Measurements from ENCODE around the gene OR2V2.

The OR2V2 gene

DNA sequence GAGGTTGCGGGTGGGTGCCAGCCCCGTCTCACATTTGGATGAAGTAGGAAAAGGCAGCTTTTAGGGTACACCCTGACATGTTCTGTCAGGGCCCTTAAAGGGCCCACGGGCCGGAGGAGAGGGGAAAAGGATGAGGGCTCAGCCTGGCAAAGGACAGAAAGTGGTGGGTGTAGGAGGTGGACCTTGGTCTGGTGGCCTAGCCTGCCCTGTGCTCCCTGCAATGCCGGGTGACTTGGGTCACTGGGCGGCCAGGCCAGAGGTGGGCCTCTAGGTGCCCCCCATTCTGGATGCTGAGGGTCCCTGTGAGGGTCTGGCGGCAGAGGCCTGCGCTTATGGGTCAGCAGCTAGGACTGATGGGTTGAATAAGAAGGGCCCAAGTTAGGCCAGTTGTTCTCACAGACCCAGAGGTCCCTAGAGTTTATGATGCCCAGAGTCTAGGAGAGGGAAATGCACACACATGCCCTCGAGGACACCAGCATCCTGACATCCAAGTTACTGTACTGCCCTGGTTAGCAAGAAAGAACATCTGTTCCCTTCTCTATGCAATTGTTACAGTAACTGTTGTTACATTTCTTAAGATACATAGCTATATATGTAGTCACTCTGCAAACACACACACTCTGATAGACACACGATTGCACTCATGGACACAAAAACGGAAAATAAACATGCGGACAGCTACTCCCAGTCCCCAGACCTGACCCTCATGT lies 45.1 kb downstream of the OR2V2 start:
- no peak for DNase-seq

DNA sequence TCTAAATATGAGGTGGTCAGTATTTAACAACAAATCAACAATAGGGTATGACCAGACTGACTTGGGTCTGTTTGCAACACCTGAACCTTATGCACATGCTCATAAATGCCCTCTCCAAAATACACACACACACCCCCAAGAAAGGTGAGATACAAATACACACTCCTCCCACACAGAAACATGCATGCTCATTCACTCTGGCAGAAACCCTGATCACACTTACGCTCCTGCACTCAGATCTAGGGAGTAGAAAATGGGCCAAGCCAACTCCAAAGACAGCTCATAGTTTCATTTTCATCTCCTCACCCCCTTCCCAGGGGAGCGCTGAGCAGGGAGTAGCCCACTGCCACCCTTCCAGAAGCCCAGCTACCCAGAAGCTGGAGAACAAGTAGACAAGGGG lies 46.3 kb downstream of the OR2V2 start:
- DNase-seq: no peak

DNA sequence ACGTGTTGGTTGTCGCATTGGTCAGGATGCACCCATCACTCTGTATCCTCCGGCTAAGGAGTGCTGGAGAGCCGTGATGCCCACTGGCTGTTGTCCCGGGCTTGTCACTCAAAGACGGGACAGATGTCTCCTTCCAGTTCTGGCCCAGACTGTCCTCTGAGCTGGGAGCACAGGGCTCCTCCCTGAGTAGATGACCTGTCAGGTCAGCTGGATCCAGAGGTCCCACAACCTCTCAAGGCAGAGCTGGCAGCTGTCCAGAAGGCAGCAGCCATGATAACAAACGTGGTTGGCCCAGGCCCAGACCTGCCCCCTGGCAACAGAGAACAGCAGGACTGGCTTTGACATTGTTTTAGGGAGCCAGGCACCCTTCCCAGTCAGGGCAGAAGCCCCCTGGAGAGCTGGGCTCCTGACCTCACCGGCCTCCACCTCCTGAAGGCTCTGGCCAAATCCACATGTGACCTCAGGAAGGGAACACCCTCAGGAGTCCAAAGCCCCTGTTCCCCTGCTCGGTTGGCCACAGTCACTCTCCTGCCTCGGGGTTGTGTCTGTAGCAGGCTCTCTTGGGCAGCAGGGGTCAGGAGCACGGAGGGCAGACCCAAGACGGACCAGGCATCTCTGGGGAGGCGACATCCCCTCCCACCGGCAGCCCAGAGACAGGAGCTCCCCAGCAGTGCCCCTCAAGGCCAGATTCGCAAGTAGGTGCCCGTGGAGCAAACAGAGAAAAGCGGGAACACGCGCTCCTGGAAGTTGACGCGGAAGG lies 47.3 kb downstream of the OR2V2 start:
- peak; percentile 75 for DNase-seq

DNA sequence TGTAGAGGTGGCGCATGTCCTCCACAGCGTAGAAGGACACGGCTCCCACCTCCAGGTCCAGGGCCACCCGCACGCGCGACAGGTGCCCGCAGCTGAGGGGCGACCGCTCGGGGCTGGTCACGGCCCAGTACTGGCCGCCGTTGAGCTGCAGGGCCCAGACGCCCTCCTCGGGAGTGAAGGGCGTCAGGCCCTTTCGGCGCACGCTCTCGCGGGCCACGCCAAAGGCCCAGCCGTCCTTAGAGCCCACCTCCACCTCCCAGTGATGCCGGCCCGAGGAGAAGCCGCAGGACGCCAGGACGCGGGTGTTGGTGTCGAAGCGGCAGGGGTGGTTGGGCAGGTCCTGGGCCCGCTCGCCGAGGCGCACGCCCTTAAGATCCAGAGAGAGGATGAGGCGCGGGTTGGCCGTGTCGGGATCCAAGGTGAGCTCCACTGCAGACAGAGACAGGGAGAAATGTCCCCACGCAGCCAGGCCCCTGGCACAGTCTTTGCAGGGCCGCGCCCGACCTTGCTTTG lies 47.9 kb downstream of the OR2V2 start:
- DNase-seq: no peak

DNA sequence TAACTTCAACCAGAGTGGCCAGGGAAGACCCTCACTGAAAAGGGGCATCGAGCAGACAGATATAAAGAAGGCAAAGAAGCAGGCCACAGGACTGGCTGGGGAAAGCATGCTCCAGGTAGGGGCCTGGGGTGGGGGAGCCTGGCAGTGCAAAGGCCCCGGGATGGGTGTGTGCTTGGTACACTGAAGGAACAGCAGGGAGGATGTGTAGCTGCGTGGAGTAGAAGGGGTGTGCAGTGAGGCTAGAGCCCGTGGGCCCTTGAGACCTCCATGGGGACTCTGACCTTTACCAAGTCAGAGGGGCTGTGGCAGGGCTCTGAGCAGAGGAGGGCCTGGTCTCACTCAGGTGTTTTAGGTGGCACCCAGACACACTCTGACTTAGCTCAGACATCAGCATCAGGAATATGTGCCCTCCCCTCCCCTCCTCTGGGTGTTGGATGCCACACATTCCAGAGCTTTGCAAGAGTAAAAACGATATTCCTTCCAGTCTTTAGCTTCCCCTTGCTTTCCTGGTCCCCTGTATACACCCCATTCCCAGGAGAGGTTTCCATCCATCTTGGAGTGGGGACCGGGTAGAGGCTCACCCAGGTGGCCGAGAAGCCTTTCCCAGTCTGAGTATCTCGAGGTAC lies 50.1 kb downstream of the OR2V2 start:
- no peak for DNase-seq

DNA sequence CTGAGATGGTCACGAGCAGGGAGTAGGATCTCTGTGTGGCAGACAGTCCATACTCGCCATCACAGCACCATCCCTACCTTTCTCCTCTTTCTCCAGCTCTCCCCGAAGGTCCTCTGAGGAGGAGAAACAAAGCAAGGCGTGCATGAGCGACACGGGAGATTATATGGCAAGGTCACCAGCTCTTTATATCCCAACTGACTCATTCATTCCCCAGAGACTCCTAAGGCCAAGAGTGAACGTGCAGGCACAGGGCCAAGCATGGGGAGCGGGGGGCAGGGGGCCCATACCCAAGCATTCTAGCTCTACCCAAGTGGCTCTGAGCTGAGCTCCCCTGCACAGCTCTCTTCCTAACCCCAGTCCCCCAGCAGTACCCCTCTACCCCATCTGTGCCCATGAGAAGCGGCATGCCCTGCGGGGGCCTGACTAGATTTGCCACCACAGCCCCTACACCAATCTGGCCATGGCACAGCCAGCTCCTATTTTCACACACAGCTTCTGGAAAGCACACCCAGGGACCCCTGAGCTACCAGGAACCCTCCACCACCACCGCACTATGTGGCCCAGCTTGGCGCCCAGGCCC lies 50.8 kb downstream of the OR2V2 start:
- no peak for DNase-seq

DNA sequence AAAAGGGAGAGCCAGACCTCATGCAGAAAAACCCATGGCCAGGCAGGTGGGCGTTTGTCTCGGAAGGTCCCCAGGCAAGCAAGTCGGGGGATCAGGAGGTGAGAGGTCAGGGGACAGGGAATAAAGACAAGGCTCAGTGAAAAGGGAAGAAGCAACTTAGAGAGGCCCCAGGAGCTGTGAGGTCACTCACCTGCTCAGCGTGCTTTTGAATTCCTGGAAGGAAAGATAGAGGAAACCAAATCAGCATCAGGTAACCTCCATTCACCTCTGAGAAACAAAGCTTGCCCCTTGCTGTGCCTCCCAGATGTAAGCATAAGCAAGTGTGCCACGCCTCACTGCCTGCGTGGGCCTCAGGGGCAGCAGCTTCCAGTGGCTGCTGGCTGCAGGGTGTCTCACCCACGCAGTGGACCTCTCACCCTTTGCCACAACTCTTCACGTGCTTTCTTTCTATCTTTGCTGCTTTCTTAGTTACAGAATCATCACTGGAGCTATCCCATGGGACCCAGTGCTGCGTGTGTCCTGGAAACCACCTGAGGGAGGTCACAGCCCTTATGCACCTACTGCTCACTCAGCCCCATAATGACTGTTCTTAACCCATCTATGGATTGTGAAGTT lies 51.6 kb downstream of the OR2V2 start:
- DNase-seq: no peak

DNA sequence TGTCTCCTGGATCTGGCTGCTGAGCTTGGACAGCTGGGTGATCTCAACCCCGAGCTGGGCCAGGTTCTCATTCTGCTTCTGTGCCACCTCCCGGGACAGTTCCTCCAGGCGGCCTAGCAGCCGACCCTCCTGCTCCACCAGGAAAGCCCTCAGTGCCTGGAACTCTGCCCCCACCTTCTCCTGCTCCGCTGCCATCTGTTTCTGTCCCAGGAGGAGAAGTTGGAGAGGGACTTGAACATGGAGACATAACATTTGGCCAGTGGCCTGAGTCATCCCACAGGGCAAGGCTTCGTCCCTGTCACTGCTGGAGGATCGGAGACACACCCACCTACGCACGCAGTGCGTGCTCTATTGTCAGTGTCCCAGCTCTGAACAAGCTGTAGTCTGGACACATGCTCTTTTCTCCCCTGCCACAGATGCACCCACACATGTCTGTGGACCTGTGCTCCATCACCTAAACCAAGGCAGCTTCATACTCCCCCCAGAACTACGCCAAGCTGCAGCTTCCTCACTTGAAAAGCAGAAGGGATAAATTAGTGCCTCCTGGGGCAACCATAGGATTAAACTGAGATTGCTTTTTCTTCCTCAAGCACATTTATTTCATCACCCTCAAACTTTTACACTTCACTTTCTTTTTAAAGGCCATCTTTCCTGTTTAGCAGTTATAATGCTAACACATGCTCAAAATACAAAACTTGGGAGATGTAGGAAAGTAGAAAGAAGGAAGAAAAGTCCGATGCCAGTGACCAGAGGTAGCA lies 52.7 kb downstream of the OR2V2 start:
- no peak for DNase-seq

DNA sequence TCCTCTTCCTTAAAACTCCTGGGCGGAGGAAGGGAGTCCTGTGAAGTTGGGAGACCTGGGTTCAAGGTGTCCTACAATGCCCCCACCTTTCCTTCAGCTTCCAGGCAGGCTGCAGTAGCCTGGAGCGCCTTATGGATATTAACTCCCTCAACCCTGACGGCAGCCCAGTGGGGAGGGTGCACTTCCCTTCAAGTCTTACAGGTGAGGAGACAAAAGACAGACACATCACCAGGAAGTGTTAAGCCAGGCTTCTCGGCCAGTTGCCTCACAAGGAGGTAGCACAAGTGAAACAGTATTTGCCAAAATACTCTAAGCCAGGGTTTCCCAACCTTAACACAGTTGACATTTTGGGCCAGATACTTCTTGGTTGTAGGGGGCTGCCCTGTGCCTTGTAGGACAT lies 53.4 kb downstream of the OR2V2 start:
- DNase-seq: no peak

DNA sequence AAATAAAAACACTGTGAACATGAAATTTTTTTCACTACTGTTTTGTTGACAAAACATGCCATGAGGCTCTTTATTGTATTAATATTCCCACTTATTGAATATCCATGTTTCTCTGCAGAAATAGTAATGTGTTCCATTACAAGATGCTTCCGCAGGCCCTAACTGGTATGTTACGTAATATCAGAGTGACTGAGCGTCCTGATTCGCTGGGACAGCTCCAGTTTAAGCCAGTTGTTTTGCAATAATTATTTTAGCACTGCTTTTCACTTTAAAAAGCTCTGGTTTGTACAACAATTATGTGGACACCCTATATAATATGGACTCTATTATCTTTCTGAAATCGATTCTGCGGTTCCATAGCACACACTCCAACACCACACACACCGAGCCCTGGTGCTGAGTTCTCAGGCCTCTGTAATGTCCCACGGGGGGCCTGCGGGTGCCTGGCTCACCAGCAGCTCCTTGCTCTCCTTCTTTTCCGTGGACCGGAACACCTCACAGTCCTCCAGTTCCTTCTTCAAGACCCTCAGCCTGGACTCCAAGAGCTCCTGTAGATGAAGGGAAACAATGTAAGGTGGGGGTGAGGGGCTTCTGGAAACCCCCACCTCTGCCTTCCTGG lies 55.8 kb downstream of the OR2V2 start:
- DNase-seq: peak; percentile 56

DNA sequence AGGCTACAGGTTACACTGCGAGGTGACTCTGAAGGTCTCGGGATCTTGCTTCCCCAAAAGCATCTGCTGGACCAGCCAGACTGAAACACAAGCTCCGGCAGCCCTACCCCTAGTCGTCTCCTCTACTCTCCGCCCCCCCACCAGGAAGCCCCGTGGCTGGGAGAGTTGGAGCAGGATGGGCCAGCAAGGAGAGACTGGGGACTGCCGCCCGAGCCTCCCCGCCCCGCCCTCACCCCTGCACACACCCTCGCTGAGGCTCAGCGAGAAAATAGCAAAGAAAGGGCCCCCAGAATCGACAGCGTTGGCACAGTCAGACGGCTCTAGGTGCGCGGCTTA lies 56.4 kb downstream of the OR2V2 start:
- peak; percentile 26 for DNase-seq

DNA sequence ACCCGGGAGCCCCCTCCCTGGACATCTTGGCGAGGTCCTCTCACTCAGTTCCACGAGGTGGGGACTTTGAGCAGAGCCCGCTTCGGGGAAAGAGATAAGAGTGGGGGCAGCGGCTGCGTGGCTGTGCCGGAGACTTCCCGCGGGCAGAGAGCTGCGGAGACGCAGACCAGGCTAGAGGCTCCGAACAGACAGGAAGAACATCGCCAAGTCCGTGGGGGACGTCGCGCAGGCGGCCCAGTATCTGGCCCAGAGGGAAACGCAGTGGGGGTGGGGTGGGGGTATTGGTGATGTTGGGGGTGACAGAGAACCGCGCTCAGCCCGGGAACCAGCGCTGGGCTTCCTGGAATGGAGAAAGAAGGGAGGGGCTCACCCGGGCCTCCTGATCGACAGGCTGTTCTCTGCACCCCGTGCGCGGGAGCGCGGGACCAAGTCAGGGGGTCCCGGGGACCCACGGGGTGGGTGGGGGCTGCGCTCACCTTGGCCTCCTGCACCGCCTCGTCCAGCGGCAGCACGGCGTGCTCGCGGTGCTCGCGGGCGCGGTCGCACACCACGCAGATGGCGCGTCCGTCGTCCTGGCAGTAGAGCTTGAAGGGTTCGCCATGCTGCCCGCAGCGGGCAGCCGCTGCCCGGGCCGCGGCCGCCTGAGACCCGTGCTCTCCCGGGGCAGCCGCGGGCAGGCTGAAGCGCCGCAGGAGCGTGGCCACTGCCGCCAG lies 56.9 kb downstream of the OR2V2 start:
- DNase-seq: peak; percentile 52

DNA sequence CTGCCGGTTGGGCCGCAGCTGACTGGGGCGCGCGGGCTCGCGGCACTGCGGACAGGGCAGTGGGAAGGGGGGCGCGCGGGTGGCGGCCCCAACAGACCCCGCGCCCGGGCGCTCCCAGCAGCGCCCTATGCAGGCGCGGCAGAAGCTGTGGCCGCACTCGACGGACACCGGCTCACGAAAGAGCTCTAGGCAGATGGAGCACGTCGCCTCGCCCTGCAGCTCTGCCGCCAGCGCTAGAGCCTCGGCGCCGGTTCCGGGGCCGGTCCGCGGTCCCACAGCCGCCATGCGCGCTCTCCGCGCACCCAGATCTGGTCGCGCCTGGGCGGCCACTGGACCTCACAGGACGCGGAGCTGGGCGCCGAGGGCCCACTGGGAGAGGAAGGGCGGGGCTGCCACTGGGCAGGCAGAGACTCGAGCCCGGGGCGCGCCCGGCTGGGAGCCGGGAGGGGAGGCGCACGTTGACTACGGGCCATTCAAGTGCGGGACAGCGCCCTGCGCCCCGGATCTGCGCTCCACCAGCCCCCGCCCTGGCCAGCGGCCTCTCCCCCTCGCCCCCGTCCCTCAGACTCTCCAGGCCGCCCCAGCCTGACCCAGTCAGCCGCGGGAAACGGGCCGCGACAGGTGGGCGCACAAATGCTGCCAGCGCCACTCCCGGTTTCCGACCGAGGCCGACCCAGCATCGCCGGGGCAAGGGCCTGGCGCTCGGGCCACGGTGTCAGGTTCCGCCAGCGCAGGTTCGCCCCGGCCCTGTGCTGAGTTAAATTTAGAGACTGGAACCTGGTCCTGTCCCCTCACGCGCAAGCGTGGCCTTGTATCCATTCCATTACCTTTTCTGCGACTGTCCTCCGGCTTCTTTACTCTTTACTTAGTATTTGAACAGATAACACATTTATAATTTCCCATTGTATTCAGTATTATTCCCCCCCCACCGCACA lies 57.7 kb downstream of the OR2V2 start, which contains the start of gene TRIM7:
TSS of gene TRIM7 (minus strand) at position 371 of the 935 bp plus-strand sequence. CDS start at position 285, 86 bp downstream.
- DNase-seq: peak; percentile 53

DNA sequence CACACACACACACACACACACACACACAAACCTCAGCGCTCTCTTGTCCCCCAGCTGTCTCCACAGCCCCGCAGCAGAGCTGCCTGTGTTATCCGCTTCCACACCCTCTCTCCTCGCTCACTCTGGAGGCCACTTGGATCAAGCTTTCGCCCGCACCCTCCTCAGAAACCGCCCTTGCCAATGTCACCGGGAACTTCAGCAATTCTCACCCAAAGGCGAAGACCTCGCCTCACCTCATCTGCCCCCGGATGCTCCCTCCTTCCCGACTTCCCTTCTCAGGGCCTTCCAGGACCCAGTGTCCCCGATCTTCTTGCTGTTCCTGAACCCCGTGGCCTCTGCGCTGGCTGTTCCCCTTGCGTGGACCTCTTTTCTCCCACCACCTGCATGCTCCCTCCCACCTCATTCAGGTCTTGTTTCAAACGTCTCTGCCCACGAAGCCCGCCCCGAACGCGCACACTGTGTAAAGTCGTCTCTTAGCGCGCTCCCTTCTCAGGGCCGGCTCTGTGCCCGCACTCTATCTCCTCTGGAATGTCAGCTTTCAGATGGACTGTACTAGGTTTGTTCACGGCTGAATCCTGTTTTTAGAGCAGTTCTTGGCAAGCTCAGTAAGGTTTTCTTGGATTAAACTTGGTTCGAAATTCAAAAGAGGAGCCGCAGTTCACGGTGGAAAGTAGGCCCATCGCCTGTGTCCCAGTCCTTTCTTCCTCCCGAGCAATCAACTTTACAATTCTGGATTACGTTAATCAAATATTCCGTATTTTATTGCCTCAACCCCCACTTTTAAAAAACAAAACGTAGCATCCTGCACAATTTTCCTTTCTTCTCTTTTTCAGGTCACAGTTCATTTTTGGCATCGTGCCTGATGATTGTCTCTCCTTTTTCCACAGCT lies 58.6 kb downstream of the OR2V2 start:
- DNase-seq: peak; percentile 50

DNA sequence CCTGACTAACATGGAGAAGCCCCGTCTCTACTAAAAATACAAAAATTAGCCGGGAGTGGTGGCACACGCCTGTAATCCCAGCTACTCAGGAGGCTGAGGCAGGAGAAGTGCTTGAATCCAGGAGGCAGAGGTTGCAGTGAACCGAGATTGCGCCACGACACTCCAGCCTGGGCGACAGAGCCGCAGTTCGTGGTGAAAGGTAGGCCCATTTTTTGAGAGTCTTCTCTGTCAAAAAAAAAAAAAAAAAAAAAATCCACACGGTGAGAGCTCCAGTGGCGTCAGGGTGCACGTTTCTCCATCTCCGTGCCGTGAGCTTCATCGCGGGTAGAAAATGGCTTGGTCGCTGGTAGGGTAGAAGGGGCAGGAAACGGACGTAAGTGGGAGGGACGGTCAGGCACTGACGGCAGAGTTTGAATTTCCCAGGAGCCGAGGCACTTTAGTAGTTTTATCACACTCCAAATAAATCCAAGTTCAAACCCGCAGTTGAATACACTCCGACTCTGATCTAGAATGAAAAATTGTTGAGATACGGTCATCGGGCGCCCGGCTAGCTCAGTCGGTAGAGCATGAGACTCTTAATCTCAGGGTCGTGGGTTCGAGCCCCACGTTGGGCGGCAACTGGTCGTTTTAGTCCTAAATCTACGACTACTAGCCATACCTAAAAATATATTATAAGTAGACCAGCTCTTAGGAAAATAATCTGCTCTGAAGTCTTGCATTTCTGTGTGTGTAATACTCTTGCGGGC lies 60.0 kb downstream of the OR2V2 start:
- peak; percentile 95 for DNase-seq

DNA sequence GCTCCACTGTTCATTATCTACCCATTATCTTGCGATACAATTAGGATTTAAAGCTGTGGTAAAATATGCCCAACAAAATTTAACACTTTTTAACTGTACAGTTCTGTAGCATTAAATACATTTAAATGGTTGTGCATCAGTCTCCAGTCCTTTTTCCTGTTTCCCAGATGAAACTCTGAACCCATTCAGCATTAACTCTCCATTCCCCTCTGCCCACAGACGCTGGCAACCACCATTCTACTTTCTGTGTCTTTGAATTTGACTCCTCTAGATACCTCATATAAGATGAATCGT lies 60.5 kb downstream of the OR2V2 start:
- no peak for DNase-seq
